Muscle of leg (tissue), 11 donors: ENCODE results near the gene TTYH2. TPM values are rescaled to one million over a fixed set of nuclear protein-coding genes. Genes with fewer than 3 reads are reported as not detected.
A peak's percentile ranks its signal among the peaks of the same experiment; 100 is the strongest.

Experiments
- DNase-seq: peaks from one replicate; pipeline ENCODE4 v3.0.0; 2013
- H3K27ac ChIP-seq: one replicate; pipeline ENCODE4 v1.5.1; 2013; ENCODE audit warnings: mild to moderate bottlenecking, low read length, control low read depth
- H3K27me3 ChIP-seq: one replicate; pipeline ENCODE4 v1.6.1; 2013; ENCODE audit warnings: low read length; ENCODE audit not compliant: control insufficient read depth, insufficient read depth
- H3K36me3 ChIP-seq: one replicate; pipeline ENCODE4 v1.6.1; 2013; ENCODE audit warnings: low read length; ENCODE audit not compliant: control insufficient read depth, insufficient read depth
- H3K4me1 ChIP-seq: one replicate; pipeline ENCODE4 v1.6.1; 2013; ENCODE audit warnings: low read length; ENCODE audit not compliant: control insufficient read depth, insufficient read depth
- H3K4me3 ChIP-seq: one replicate; pipeline ENCODE4 v1.5.1; 2013; ENCODE audit warnings: low read length, control low read depth
- H3K9me3 ChIP-seq: replicated peaks from 2 replicates; pipeline ENCODE4 v1.6.1; 2013; ENCODE audit warnings: low read depth, low read length; ENCODE audit not compliant: control insufficient read depth
- WGBS: methylation state at CpG from one replicate; pipeline ENCODE4 v1.1.5; 2013; ENCODE audit warnings: missing lambda C conversion rate; ENCODE audit not compliant: insufficient coverage; 5-methylcytosine and 5-hydroxymethylcytosine counted together
- polyA plus RNA-seq, 8 donors: library from polyadenylated mRNA; unstranded; fragments of 120-200 nt; gene quantifications; one replicate each; pipeline versions ENCODE4 v1.2.1 to v1.2.3, GENCODE V29; 2013; ENCODE audit warnings: inconsistent platforms in 1 of 8, low replicate concordance in 1 of 8; ENCODE audit not compliant: insufficient read length in 8 of 8, insufficient read depth in 1 of 8
- total RNA-seq: library from RNA; stranded (reverse); fragments of 120-200 nt; gene quantifications from one replicate; pipeline ENCODE4 v1.2.4, GENCODE V29; 2013

TTYH2 gene
- total and polyA plus RNA-seq, 9 donors = 35.5 to 85.2 (median 70.0) TPM

DNA sequence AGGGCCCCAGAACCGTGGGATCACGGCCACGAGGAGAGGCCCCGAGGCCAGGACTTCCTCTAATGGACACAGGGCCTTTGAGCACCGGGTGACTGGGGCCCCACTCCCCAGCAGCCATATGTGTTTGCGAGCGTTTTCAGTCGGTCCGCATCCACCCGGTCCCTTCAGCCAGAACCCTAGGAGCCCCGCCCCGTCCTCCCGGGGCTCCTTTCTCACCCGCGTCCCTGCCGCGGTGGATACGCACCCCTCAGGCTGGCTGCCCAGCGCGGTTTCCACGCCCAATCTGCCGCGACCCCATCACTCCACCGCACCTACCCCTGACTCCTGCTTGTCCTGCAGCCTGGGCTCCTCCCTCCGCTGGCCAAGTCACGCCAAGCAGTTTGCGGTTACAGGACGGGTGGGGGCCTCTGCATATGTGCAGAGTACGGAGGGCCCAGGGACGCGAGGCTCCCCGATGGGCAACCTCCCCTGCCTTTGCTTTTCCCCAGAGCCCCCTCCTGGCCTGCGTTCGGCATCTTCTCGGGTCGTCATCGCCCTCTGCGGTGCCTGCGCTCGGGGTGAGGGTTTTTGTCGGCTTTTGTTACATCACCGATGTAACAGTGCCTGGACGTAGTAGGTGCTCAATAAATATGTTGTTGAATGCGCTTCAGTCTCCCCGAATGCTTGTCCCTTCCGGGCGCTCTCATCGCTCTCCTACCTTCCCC, 1.0 kb upstream of the TTYH2 start:
- DNase-seq = peak; percentile 48
- peak overlapping the region; percentile 94 for H3K27ac ChIP-seq
- 4% methylated on average over 29 of the region's 48 CpGs for WGBS
- H3K36me3 ChIP-seq = peaks cover 35% of the 10 kb centered on the region
- H3K9me3 ChIP-seq = no peaks in the 10 kb centered on the region
- H3K4me3 ChIP-seq = peak overlapping the region; percentile 80
- no peaks in the 10 kb centered on the region for H3K27me3 ChIP-seq
- peaks cover 66% of the 10 kb centered on the region for H3K4me1 ChIP-seq

DNA sequence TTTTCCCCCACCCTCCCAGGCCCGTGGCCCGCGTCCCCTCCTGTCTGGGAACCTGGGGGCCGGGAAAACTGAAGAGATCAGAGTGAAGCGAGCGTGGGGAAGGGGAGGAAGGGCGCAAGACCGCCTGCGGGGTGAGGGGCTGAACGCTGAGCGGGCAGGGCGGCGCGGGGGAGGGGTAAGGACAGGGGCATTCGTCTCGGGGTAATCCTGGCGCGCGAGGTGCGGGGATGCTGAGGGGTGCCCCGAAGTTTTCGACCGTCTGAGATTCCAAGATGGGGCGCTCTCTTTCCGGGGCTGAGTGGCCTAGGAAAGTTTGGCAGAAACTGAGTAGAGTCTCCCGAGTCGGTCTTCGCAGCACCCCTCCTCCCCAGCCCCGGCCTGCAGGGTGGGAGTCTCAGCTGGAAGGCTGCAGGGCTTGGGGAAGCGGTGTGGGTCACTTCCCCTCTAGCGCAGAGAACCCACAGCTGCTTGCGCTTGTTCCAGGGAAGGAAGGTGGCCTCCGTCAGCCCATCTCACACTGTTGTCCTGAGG, 555 bp downstream of the TTYH2 start:
- H3K4me1 ChIP-seq = peaks cover 80% of the 10 kb centered on the region
- WGBS = 2% methylated on average over 26 of the region's 33 CpGs
- DNase-seq = peak; percentile 77

DNA sequence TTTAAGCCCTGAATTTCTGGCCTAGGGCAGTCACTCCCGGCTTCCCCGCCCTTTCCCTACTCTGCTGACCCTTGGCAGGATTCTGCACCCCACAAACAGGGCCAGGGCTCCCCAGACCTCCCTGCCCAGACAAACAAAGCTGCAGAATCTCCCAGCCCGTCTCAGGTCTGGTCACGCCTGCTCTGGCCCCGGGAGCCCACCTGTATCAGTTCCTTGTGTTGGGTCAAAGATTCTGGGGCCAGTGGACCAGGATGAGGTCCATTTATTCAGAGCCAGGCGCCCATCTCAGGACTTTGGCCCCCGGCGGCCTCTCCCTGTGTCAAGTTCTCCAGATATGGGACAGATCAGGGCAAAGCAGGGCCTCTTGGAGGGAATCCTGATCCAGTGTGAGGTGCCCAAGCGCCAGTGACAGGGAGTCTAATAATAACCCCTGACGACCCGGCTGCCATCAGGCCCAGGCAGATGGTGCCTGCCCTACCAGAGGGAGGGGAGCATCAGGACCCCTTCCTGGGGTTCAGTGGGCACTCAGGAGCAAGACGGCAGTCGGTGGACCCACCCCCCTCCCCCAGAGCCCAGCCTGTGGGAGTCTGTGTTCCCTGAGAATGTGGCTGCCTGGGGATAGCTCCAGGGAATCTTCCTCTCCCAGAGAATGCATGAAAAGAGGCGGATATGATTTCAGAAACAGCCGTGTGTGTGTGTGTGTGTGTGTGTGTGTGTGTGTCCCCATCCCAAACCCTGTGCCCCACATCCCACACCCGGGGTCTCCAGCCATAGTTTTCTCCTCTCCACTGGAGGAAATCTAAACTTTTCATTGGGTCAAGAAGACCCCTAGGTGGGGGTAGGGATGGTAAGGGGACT, 1.3 kb downstream of the TTYH2 start:
- H3K9me3 ChIP-seq = no peaks in the 10 kb centered on the region
- H3K36me3 ChIP-seq = peaks cover 25% of the 10 kb centered on the region
- peak overlapping the region; percentile 80 for H3K4me3 ChIP-seq
- H3K27me3 ChIP-seq = no peaks in the 10 kb centered on the region
- whole genome bisulfite sequencing = 29% methylated on average over 11 of the region's 16 CpGs
- H3K4me1 ChIP-seq = peaks cover 80% of the 10 kb centered on the region
- DNase-seq = peak; percentile 63
- H3K27ac ChIP-seq = peak overlapping the region; percentile 94

More for the DNA sequence above, 555 bp downstream of the TTYH2 start:
- H3K36me3 ChIP-seq = peaks cover 28% of the 10 kb centered on the region
- H3K27me3 ChIP-seq = no peaks in the 10 kb centered on the region
- no peaks in the 10 kb centered on the region for H3K9me3 ChIP-seq
- peak overlapping the region; percentile 94 for H3K27ac ChIP-seq
- H3K4me3 ChIP-seq = peak overlapping the region; percentile 80

DNA sequence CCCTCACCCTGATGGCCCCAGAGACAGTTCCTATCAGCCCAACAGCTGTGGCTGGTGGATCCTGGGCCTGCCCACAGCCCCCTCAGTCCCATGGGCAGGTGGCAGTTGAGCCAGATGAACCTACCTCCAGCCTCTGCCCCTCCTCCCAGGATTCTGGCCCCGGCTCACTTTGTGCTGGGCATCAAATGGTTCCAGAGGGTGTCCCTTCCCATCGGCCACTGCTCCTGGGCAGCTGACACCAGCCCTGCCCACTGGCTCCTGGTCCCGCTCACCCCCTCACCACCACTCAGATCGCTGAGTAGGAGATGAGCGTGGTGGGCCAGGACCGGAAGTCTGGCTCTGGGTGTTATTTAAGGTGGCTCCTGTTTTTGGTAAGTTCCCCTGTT, 2.0 kb downstream of the TTYH2 start:
- DNase-seq = peak; percentile 64
- Histone ChIP-seq H3K27ac (peak overlapping the region; percentile 94), H3K4me3 (peak overlapping the region; percentile 80), H3K4me1 (peaks cover 76% of the 10 kb centered on the region), H3K36me3 (peaks cover 24% of the 10 kb centered on the region), H3K9me3 (no peaks in the 10 kb centered on the region), H3K27me3 (no peaks in the 10 kb centered on the region)
- WGBS = no CpG with 5 or more reads among the region's 6 CpGs

DNA sequence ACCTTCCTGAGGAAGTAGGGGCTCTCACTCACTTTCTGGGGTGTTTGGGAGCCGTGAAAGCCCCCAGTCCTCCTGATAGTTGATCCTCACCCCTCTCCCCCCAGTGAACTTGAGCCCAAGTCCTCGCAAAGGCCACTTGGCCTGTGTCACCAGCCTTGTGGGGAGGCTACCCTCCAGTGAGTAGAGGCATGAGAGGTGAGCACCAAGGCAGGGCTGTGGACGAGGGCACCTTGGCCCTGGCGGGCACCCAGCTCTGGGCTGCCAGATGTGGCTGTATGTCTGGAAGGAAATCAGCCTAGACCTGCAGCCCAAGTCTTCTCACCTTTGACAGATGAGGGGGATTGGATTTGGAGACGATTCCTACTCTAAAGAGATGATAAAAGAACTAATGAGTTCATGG, 3.1 kb downstream of the TTYH2 start:
- no peak for DNase-seq
- Histone ChIP-seq H3K36me3 (peaks cover 25% of the 10 kb centered on the region), H3K27me3 (no peaks in the 10 kb centered on the region), H3K4me1 (peaks cover 69% of the 10 kb centered on the region), H3K9me3 (no peaks in the 10 kb centered on the region), H3K27ac (peak overlapping the region; percentile 37), H3K4me3 (no peak overlapping the region)
- 83% methylated on average over 2 of the region's 5 CpGs for WGBS

DNA sequence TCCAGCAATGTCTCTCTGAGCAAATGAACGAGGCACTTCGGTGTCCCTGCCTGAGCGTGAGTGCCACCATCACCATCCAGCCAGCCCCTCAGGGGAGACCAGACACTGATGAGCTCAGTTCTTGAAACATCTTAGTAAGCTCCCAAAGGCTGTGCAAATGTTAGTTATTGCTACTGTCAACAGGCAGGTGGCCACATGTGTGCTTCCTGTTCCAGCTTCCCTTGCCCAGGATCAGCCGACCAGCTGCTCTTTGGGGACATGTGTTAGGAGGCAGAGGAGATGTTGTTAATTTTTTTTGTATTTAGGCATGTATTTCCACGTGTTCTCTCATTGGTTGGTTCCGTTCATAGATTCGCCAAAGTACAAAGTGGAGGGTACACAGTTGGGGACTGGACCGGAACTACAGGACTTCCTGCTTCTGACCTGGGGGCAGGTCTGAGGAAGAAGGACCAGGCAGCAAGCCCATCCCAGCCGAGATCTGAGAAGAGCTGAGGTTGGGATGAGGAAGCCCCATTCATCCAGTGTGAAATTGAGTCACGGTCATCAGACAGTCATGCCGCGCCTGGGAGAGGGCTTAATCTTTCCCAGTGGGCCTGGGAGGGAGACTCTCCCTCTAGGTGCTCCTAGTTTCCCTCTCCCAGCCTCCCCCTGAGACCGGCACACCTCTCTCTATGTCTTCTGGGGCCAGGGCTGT, 3.8 kb downstream of the TTYH2 start:
- peak; percentile 70 for DNase-seq
- H3K9me3 ChIP-seq = no peaks in the 10 kb centered on the region
- H3K4me3 ChIP-seq = no peak overlapping the region
- peaks cover 62% of the 10 kb centered on the region for H3K4me1 ChIP-seq
- peaks cover 31% of the 10 kb centered on the region for H3K36me3 ChIP-seq
- H3K27me3 ChIP-seq = no peaks in the 10 kb centered on the region
- peak overlapping the region; percentile 37 for H3K27ac ChIP-seq
- 64% methylated on average over 6 of the region's 13 CpGs for WGBS

DNA sequence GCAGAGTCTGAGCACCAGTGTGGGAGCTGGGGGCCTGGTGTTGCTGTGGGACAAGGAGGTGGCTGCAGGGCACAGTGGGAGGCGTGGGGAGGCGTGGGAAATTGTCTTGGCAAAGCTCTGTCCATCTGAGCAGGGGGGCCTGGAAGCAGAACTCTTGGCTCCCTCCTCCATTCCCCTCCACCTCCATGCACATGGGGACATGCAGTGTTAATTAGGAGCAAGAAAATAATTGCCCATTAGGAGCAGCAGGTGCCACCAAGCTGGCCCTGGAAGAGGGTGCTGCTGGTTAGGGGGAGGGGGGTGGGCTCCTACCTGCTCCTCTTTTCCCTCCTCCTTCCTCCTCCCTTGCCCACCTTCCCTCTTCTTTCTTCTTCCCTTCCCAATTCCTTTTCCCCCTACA, 4.5 kb downstream of the TTYH2 start:
- no peaks in the 10 kb centered on the region for H3K9me3 ChIP-seq
- H3K36me3 ChIP-seq = peaks cover 38% of the 10 kb centered on the region
- no CpG with 5 or more reads among the region's 2 CpGs for WGBS
- no peak overlapping the region for H3K4me3 ChIP-seq
- no peaks in the 10 kb centered on the region for H3K27me3 ChIP-seq
- H3K27ac ChIP-seq = peak overlapping the region; percentile 9
- no peak for DNase-seq
- H3K4me1 ChIP-seq = peaks cover 55% of the 10 kb centered on the region

DNA sequence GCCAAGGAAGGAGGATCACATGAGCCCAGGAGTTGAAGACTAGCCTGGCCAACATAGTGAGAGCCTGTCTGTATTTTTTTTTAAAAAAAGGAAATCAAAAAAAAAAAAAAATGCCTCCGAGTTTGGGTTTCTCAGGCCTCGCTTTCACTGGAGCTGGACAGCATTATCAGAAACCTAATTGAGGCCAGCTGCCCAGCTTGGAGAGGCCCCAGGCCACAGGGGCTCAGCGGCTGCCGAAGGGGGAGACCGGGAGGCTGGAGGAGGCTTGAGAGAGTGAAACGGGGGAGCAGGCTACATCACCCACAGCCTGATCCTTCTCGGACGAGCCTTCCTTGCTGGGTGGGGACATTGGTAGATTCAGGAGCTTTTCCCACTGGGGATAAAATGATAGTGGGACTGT, 5.1 kb downstream of the TTYH2 start:
- Histone ChIP-seq H3K27me3 (no peaks in the 10 kb centered on the region), H3K27ac (peak overlapping the region; percentile 29), H3K36me3 (peaks cover 41% of the 10 kb centered on the region), H3K9me3 (no peaks in the 10 kb centered on the region), H3K4me1 (peaks cover 53% of the 10 kb centered on the region), H3K4me3 (no peak overlapping the region)
- peak; percentile 87 for DNase-seq
- 18% methylated on average over 7 of the region's 8 CpGs for WGBS

DNA sequence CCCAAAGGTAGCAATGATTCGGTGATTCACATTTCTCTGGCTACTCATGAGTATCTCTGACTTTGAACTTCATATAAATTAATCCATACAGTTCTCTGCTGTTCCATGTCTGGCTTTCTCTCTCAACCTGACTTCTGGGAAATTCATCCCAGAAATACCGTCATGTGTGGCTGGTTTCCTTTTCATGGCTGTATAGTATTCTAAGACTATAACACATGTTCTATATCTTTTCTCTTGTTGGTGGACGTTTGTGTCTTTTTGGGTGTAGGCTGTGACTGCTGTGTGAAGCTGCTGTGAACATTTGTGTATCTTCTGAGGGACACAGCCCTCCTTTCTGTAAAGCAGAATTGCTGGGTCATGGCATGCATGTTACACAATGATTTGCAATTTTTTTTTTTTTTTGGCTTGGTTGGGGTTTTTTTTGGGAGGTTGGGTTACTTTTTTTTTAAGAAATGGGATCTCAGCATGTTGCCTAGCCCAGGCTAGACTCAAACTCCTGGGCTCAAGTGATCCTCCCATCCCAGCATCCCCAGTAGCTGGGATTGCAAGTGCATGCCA, 6.3 kb downstream of the TTYH2 start:
- WGBS = 71% methylated on average over 2 of the region's 3 CpGs

More for the DNA sequence above, 6.3 kb downstream of the TTYH2 start:
- Histone ChIP-seq H3K4me3 (no peak overlapping the region), H3K4me1 (peaks cover 45% of the 10 kb centered on the region), H3K9me3 (no peaks in the 10 kb centered on the region), H3K27ac (no peak overlapping the region), H3K27me3 (no peaks in the 10 kb centered on the region), H3K36me3 (peaks cover 51% of the 10 kb centered on the region)
- DNase-seq = no peak
